GM18519 (cell line): ENCODE data around the gene ANGPTL2.

Source experiments
- ATAC-seq: cut with Tn5 transposase; IDR thresholded peaks from one replicate; pipeline ENCODE4 v1.9.1; 2021; ENCODE audit warnings: mild to moderate bottlenecking, moderate library complexity; ENCODE audit not compliant: unreplicated experiment, low FRiP score

Gene ANGPTL2

GRCh38 chr9:127137640-127138360 is 15.4 kb upstream of the ANGPTL2 start:
- no peak for ATAC-seq

- ATAC-seq, result no peak
These were observed 14.6 kb upstream of the ANGPTL2 start for GRCh38 chr9:127136880-127137639.

GRCh38 chr9:127136081-127136879 is 13.8 kb upstream of the ANGPTL2 start:
- ATAC-seq, result no peak

- ATAC-seq, result no peak
These were observed 12.8 kb upstream of the ANGPTL2 start for GRCh38 chr9:127135056-127135745.

GRCh38 chr9:127133739-127134167 is 11.3 kb upstream of the ANGPTL2 start:
- ATAC-seq, result no peak

GRCh38 chr9:127132921-127133647 is 10.6 kb upstream of the ANGPTL2 start:
- ATAC-seq, result no peak

GRCh38 chr9:127132375-127132774 is 9.9 kb upstream of the ANGPTL2 start:
- ATAC-seq, result no peak

- ATAC-seq, result no peak
These were observed 9.4 kb upstream of the ANGPTL2 start for GRCh38 chr9:127131871-127132270.

- ATAC-seq, result no peak
These were observed 8.5 kb upstream of the ANGPTL2 start for GRCh38 chr9:127130661-127131538.

GRCh38 chr9:127130235-127130634 is 7.8 kb upstream of the ANGPTL2 start:
- ATAC-seq, result no peak

- ATAC-seq, result no peak
These were observed 7.3 kb upstream of the ANGPTL2 start for GRCh38 chr9:127129718-127130085.

- ATAC-seq, result no peak
These were observed 6.8 kb upstream of the ANGPTL2 start for GRCh38 chr9:127129073-127129717.

- no peak for ATAC-seq
These were observed 6.1 kb upstream of the ANGPTL2 start for GRCh38 chr9:127128341-127129072.

- ATAC-seq, result no peak
These were observed 4.5 kb upstream of the ANGPTL2 start for GRCh38 chr9:127126971-127127370.

- ATAC-seq, result no peak
These were observed 2.4 kb upstream of the ANGPTL2 start for GRCh38 chr9:127124792-127125191.

GRCh38 chr9:127124111-127124531 is 1.7 kb upstream of the ANGPTL2 start:
- ATAC-seq, result no peak

GRCh38 chr9:127123064-127123890 is 842 bp upstream of the ANGPTL2 start:
- ATAC-seq, result no peak
